NOMO-1 treated with dmso at 0.1 percent for 144 hours (cell line): ENCODE measurements around the gene HDAC4.

Experiments used
- DNase-seq: peaks from one replicate; lab custom pipeline; 2025; ENCODE audit not compliant: unreplicated experiment; lab: John Stamatoyannopoulos, UW

HDAC4 gene

DNA sequence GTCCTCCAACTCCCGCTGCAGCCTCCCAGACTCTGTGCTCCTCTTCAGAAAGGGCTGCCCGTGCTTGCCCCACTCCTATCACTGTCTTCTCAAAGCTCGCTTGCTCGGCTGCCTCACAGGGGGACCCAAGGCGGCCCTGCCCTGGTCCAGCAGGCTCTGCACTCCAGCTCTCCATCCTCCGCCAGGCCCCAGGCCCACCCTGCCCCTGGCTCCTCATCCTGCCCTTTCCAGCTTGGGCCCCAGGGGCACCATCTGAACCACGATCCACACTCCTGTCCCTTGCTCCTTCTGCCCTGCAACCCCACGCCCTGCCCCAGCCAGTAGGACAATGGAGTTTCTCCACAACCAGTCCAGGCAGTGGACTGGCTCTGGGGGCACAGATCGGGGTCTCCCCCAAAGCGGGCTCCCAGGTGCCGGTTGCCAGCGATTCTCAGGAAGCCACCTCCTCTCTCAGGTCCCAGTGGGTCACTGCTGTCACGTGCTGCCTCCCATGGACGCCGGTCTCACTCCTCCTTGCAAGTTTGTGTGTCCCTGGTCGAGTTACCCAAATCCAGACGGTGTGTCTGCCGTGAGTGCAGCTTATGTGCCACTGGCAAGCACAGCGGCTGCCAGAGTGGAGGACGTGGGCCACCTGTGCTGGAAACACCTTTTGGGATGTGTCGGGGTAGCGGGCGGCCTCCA is 238.5 kb downstream of the HDAC4 start:
- no peak for DNase-seq

DNA sequence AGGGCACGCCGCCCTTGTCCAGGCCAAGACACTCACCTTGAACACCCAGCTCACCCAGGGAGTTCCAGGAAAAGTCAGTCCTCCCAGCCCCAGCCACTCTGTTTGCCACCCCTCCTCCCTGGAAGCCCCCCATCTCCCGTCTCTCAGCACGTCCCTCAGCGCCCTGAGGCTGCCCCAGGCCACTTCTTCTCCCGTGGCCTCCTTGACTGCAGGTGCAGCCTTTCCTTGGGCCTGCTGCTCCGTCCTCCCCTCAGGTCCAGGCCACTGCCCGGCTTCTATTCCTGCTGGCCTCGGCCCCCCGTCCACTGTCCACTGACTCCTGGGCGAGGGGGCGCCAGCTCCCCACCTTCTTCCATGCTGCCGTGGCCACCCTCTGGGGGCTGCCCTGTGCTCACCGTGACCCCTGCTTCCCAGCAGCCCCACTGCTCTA is 239.1 kb downstream of the HDAC4 start:
- DNase-seq, result no peak

DNA sequence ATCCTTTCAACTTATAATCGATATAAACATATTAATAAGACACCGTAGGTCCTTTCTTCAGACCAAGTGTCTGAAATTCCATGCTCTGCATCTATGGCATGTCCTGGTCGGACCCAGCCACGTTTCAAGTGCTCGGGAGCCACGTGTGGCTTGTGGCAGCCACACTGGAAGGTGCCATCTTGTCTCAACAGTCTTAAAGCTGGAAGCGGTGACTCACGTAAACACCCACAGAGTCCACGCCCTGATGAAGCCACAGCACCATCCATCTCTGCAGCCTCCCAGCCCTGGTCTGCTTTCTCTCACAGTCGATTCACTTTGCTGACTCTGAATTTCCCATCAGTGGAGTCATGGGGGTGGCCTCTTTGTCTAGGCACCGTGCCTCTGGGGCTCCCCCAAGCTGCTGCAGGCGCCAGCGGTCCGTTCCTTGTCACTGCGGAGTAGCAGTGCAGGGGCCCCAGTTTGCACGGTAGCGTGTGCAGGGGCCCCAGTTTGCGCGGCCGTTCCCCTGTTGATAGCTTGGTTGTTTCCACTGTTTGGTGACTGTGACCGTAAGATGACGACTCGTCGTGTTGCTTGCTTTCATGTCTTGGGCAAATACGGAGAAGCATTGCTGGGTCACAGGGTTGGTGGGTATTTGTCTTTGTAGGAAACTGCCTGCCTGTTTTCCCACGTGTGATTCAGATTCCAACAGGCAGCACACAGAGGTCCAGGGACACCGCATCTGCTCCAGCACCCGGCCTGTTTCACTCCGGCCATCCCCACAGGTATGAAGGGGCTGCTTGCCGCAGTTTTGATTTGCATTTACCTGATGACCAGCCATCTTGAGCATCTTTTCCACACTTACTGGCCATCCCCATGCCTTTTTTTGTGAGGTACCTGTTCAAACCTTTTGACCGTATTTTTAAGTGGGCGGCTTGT is 240.3 kb downstream of the HDAC4 start:
- no peak for DNase-seq

DNA sequence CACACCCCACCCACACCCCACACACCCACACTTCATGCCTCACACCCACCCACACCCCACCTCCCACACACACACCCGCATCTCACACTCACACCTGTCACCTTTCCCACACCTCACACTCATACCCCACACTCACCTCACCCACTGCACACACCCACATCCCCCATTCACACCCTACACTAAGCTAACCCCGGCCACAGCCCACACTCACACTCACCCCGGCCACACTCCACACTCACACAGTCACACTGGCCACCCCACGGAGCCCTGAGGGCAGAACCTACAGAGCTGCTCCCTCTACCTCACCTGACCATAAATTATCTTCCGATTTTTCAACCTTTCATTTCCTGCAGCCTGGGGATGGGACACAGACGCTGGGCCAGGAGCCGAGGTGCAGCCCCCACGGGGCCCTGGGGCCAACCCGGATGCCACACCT is 241.3 kb downstream of the HDAC4 start:
- no peak for DNase-seq

DNA sequence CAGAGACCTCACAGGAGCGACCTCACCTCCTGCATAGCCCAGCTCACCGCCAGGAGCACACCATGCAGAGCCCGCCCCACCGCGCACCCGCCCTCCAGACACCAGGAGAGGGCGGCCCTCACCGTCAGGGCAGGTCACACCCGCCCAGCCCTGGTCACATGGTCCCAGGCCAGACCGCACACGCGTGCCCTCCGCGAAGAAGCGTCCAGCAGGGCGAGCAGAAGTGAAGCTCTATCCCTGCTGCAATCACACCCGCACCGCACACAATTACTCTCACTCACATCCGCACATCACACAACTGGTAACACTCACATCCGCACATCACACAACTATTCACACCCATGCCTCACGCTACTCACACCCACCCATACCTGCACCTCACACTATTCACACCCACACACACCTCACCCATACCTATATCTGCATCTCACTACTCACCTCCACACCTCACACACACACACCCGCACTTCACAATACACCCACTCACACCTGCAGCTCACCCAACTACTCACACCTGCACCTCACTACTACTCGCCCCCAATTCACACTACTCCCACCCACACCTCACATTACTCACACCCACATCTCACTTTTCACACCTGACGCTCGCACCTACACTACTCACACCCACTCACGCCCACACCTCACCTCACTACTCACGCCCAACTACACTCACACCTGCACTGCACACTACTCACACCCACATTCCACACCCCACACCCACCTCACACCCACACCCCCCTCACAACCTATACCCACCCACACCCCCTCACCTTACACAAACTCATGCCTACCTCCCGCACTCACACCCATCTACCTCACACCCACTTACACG is 242.0 kb downstream of the HDAC4 start:
- no peak for DNase-seq

DNA sequence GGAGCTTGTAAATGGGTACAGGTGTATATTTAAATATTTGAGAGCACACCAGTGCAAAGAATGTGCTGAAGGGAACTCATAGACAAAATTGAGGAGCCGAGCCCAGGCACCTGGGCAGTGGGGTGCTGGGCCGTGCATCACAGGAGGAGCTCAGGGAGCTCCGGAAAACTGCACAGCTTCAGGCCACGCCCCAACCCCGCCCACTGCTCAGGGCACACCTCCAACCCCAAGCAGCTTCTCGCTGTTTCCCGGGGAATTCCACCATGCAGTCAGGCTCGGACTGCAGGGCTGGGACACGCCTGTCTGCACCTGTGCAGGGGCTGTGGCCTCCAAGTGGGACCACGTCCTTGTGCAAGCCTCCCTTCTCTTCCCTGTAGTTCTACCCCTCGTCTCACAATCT is 243.0 kb downstream of the HDAC4 start:
- no peak for DNase-seq

DNA sequence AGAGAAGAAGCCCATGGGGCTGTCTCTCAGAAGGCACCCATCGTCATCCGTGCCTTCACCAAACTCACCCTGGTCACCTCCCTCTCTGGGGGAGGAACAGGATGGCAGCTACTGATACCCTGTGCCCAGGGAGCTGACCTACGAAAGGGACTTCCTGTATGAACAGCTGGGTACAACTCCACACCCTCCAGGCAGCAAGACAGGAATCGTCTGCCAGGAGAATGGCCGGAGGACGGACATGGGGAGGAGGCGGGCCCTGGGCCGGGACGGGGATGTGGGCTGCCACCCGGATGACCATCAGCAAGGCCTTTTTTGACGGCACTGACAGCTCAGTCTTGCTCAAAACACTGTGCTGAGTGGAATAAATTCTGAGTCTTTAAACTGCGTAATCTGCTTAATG is 243.6 kb downstream of the HDAC4 start:
- DNase-seq, result no peak

DNA sequence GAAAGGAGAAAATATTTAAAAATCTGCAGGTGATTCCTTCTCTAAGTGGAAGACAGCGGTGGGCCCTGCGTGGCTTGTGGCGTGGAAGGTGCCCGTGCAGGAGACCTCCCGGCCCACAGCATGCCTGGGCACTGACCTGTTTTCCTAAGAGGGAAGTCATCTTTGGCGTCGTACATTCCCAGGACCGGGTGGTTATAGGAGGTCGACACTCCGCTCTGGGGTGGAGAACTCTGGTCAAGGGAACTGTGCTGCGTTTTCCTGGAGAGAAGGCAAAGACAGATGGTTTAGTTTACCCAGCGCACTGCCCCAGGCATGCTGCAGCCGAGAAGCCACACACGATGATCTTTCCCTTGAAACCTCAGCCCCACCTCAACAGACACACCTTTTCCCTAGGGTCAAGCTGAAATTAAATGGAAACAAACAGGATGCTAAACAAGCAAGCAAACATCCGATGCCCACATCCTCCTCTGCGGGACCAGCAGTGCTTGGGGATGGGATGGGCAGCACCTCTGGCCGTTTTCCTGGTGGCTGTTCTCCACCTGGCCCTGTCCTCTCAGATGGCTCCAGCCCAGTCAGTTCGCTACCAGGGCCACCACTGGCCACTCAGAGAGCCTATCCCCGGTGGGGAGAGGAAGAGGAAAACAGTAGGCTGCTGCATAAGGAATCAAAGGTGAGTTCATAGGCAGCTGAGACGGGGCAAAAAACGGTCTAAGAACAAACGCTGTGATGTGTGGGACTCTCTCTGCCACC is 244.1 kb downstream of the HDAC4 start:
- DNase-seq, result no peak

DNA sequence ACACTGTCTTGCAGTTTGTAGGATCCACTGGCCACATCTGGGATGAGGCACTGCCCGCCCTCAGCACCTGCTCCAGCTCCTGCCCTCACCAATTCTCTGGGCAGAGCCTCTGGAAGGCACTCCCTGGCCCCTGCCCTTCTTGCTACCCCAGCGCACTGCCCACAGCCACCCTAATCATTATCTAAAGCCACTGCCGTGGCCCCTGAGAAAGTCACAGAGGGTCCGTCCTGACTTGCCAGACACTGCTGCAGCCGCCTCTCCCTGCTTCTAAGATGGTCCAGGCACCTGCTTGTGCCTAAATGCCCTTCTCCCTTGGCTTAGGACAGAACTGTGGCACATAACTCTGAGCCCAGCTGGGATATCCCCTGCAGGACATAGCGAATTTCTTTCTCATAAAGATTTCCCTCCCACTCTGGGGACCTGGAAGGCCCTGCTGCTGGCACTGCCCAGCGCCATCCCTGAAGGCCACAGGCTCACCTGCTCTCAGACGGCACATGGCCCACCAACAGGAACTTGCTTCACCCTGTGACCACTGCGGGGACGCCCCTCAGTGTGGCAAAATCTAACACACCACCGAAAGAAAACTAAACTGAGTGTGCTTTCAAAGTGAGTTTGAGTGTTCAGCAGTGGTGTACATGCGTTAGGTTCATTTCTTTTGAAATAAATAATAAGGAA is 244.9 kb downstream of the HDAC4 start:
- no peak for DNase-seq

DNA sequence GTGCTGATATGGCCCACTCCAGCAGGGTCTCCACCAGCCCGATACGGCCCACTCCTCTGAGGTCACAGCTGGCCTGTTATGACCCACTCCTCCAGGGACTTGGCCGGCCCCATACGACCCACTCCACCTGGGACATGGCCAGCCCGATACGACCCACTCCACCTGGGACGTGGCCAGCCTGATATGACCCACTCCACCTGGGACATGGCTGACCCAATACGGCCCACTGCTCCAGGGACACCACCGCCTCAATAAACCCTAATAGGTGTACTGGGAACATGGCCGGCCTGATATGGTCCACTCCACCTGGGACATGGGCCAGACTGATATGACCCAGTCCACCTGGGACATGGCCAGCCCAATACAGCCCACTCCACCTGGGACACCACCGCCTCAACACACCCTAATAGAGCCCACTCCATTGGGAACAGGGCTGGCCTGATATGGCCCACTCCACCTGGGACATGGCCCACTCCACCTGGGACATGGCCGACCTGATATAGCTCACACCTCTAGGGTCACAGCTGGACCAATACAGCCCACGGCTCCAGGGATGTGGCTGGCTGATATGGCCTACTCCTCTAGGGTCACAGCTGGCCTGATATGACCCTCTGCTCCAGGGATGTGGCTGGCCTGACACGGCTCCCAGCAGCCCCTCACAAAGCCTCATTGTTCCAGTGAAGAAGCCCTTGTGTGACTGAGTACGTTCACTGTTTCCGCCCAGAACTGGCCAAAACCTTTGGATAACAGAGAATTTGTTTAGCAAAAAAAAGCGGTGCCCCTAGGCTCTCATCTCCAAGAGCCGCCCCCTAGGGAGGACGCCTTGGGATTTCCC is 245.6 kb downstream of the HDAC4 start:
- DNase-seq, result no peak

DNA sequence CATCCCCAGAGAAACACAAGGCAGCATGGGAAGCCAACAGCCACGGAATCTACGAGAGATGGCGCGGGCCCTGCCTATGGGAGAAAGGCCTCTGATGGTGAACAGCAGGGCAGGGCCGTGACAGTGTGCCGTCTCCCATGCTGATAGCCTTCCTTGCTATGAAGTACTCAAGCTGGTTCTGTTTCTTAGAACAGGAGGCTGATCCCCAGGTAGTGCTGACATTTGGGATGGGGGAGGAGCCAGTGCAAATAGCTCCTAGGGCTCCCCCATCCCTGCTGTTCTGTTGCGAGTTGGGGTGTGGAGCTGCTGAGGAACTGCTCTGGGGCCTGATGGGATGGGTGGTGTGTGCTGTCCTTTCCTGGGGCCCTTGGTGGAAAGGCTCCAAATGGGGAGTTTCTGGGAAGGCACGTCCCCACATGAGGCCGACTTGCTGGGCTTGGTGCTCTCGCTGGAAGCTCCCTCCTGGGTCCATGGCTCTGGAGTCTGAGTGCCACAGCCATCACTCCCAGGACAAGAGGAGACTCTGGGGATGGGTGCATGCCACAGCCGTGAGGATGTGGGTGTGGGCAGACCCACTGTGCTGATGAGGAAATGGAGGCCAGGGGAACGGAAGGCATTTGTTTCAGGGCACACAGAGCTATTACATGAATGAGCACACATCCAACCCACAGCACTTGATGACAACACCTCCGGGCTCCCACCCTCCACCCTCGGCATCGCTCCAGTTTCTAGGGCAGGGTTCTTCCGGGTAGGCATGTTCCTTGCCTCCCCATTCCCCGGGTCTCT is 246.8 kb downstream of the HDAC4 start:
- DNase-seq, result no peak

DNA sequence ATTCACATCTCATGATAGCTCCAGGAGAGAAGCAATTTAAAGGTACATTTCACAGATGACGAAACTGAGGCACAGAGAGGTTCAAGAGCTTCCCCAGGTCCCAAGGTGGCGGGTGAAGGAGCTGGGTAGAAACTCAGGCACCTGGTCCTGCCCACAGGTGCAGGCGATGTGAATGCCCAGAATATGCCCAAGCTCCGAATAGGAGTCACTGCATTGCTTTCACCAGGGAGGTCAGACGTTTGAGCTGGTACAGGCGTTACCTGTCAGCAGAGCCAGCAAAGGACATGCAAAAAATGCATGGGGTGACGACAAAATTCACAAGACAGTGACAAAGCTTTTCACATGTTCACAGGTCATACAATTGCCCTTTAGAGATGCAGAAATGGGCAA is 247.9 kb downstream of the HDAC4 start:
- DNase-seq, result no peak

DNA sequence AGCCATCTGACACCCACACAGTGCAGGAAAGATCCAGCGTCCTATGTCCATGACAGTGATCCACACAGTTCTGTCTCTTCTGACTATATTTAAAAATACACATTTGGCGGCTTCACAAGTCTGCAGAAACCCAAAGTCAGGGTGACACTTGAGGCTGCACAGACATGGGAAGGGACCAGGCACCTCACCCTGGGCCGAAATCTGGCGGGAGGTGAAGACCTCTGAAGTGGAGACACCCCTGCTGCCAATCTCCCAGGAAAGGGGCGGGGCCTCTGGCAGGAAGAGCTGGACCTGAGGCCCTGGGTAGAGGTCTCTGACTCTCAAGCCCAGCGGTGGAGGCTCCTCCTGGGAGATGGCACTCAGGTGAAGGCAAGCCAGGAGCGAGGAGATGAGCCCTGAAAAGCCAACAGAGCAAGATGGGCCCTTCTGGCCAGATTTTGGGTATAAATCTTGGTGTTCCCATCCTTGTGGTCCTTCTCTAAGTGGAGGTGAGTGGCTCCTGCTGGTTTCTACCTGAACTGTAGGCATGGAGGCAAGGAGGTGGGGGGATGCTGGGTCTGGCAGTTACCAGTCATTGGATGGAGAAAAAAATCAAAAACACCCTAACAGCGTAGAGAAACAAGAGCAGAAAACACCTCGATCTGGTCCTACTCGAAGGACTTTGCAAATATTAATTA is 248.4 kb downstream of the HDAC4 start:
- no peak for DNase-seq

DNA sequence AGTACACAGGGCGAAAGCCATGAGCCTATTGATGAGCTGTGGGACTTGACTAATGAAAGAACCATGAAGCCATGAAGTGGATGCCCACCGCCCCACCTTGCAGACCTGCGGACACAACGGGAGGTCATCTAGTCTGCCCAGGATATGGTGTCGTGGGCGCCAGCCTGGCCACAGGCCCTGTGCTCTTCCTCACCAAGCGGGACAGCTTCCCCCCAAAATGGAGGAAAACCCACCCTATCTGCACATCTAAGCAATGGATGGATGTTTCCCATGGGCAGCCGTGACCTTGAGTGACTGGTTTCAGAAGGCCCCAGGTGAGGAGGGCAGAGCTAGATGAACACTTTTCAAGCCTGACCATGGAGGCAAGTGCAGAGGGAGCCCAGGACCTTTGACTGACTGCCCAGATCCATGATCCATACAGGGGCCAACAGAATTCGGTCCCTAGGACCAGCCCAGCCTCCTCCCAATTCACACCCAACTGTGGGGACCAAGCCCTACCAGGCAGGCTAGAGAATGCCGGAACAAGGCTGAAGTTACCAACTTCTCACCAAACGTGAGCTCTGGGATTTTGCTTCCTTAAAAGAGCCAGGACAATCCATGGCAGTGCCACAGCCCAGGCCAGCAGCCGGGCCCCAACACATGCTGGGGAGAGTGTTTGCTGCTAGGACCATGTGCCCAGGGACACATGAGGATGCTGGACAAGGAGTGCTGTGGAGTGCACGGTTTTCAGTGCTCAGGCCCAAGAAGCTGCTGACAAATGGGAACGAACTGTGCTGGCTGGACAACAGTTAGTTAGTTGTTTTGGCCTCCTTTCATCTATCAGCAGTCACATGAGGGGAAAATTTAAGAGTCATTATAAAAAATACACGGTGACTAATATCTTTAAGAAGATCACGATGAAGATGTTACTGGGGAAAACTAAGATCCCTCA is 249.4 kb downstream of the HDAC4 start:
- no peak for DNase-seq

DNA sequence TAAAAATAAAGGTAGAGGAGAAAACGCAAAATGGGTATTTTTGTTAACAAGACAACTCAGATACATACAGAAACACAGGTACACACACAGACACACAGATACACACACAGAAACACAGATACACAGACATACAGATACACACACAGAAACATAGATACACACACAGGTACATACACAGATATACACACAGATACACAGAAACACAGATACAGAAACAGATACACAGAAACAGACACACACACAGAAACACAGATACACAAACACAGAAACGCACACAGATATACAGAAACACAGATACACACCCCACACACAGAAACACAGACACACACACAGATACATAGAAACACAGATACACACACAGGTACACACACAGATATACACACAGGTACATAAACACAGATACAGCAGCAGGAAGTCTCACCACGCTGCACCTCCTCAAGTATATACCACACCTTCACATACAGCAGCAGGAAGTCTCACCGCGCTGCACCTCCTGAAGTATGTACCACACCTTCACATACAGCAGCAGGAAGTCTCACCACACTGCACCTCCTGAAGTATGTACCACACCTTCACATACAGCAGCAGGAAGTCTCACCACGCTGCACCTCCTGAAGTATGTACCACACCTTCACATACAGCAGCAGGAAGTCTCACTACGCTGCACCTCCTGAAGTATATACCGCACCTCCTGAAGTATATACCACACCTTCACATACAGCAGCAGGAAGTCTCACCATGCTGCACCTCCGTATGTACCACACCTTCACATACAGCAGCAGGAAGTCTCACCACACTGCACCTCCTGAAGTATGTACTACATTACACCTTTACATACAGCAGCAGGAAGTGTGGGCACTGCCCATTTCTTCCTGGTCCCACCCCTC is 250.5 kb downstream of the HDAC4 start:
- DNase-seq, result no peak

DNA sequence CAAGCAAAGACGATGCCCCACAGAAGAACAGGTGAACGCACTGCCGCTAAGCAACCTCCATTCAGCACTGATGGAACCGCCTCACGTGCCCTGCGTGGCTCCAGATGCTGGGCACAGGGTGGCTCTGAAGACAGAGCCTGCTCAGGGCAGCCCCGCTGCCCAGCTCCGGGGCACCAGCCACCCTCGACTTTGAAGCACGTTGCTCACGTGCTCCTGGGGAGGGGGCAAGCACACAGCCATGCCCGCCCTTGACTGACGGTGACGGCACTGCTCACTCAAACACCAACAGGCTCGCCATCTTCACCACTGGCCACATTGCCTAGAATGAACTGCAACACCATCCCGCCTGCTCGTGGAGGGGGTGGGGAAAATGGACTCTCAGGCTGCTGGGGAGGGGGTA is 251.3 kb downstream of the HDAC4 start:
- DNase-seq, result no peak
